Measurements from ENCODE around the gene APBB2.

- TF ChIP-seq EZH2 (IDR thresholded peaks at IDR 0.05) (no peak), POLR2AphosphoS5 (IDR thresholded peaks at IDR 0.05; ENCODE audit: borderline replicate concordance, low read depth, low read length) (no peak), FOXP2 (optimal IDR thresholded peaks at IDR 0.05; ENCODE audit: control extremely low read depth, extremely low read length, insufficient read depth) (no peak)
These were observed 132.5 kb downstream of the APBB2 start for GRCh38 chr4:41081847-41082246.
